Activated CD8-positive, alpha-beta memory T cell treated with anti-CD3 and anti-CD28 coated beads, Interleukin-2, amount 50 U/mL, for 24 hours (primary cell): ENCODE results near the gene FOCAD.

Experiments
- DNase-seq: peaks from one replicate; pipeline ENCODE4 v3.0.0-alpha.2; 2020; ENCODE audit errors: extremely low read depth

Gene FOCAD

GRCh38 chr9:21015129-21015815 is 331.2 kb downstream of the FOCAD start:
- DNase-seq, result no peak

DNA sequence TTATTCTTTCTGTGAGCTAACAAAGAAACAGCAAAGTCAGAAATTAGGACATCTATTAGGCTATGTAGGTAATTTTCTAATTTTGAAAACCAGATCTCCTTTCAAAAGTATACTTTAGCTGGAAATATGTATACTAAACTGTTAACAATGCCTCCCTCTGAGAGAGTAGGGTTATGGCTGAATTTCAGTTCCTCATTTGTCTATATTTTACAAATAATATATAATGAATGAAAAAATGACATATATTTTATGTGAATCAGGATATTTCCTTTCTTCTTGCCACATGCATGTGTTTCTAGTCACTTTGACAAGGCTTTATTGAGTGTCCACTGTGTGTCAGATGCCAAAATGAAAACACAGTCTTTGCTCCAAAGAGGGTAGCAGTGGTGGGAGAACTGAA is 331.9 kb downstream of the FOCAD start:
- no peak for DNase-seq

DNA sequence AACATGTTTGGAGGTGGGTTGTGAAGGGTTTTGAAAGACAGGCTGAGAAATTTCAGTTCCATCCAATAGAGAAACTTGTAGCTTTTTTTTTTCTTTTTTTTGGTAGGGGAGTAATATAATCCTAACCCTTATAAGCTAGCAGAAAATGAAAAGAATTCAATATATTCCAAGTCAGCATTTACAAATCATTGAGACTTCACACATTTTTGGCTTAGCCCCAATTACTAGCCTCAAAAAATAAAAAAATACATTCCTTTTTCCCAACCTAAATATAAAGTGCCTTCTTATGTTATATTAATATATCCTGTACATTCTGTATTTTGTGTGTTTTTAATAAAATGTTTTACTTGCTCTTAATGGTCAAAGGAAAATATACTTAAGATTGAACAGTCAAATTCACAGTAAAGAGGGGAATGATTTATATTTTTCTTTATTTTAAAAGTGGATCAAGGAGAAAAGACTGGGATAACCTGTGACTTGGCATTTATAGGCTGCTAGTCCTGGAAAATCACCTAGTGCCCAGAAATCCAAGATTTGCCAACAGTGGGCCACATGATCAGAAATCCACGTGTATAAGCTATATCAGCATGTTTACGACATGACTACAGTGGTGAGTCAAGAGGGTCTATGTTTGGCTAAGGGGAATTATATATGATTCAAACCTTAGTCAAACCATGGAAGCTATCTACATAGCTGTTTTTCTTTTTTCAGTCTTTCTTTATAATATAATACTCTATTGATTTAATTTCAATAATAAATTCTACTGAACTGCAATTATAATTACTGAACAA is 332.8 kb downstream of the FOCAD start:
- DNase-seq, result no peak

DNA sequence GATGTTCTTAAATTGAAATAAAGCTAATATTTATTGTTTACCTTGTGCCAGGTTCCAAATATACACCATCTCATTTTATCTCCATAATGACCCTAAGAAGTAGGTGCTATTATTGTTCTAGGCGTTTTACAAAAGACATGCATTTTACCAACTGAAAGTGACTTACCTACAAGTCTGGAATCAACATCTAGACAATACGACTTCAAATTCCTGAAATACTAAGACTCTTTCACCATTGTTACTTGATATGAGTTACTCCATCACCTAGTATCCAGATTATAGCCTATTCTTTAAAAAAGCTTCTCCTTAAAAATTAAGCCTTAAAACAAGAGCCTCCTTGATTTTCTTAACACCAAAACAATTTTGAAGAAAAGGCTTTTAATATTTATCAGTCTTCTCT is 334.1 kb downstream of the FOCAD start:
- no peak for DNase-seq

DNA sequence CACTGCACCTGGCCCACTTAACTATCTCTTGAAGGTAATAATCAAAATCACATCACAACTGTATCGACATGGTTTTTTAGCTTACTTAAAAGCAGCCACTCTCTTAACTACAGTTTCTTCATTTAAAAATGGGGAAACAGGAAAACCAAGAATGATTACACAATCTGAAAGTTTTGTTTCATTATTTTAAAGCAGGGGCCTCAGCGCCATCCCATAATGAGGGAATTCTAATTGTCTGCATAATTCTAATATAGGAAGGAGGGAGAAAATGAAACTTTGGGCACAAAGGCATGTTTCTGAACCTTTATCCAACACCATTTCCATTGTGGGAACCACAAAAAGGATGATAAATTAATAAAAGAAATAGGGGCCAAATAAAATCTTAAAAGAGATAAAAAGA is 339.8 kb downstream of the FOCAD start:
- DNase-seq, result no peak

- DNase-seq, result no peak
These were observed 343.2 kb downstream of the FOCAD start for GRCh38 chr9:21027295-21027694.

DNA sequence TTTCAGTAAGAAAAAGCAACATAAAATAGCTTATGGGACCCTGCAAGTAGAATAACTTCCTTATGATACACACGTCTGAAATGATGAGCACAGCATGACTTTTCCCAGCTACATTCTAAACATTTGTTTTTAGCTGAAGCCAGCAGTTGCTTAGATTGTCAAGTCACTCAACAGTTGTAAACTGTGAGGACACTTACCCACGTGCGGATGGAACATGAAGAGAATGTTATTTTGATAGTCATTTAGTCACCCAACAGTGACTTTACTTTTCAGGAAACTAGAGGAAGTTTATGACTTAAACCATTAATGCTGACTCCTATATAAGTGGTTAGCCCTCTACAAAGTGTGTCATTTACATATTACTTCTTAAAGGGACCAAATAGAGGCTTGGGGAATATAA is 344.4 kb downstream of the FOCAD start:
- no peak for DNase-seq

DNA sequence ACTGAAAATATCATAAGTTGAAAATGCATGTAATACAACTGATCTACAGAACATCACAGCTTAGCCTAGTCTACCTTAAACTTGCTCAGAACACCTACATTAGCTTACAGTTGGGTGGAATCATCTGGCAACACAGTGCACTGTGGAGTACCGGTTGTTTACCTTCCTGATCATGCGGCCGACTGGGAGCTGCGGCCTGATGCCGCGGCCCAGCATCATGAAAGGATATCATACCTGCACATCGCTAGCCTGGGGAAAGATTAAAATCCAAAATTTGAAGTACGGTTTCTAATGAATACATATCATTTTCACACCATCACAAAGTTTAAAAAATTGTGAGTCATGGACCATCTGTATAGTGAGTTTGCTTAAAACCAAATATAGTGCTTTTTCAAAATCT is 345.6 kb downstream of the FOCAD start:
- no peak for DNase-seq

- DNase-seq, result no peak
These were observed 346.5 kb downstream of the FOCAD start for GRCh38 chr9:21030389-21031035.

GRCh38 chr9:21031091-21031807 is 347.2 kb downstream of the FOCAD start, which contains the start of gene HACD4:
Gene HACD4 (minus strand): TSS chr9:21031640. CDS start chr9:21031590, 50 bp downstream.
- DNase-seq, result peak; percentile 8

- DNase-seq, result no peak
These were observed 347.7 kb downstream of the FOCAD start for GRCh38 chr9:21031808-21032183.

DNA sequence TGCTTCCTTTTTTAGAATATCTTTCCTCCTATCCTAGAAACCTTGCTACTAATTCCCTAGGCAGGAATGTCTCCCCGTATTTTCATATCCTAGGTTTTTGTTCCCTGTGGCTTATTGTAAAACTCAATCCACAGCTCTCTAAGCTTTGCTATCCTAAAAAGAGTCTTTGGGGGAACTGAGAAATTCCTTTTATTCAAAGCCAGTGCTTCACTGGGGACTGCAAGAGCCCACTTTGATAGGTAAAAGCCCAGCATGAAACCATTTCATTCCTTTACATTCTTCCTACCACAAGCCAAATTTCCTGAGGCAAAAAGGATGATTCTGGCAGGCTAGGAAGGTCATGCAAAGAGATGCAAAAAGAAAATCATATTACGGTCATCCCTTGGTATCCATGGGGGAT is 353.2 kb downstream of the FOCAD start:
- no peak for DNase-seq

GRCh38 chr9:21039302-21039701 is 355.2 kb downstream of the FOCAD start:
- DNase-seq, result no peak

GRCh38 chr9:21042466-21042865 is 358.4 kb downstream of the FOCAD start:
- no peak for DNase-seq

DNA sequence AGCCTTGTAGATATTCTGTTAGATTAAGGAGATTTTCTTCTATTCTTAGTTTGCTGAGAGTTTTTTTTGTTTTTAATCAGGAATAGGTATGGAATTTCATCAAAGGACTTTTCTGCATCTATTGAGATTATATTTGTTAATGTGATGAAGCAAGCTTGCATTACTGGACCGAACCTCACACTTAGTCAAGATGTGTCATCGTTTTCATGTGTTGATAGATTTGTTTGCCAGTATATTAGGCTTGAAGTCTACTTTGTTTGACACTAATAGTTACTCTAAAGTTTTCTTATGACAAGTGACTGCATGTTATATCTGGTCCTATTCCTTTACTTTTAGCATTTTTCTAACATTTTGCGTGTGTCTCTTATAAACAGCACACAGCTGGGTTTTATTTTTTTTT is 359.8 kb downstream of the FOCAD start:
- no peak for DNase-seq
